Skeletal muscle tissue (tissue), 4 donors: Measurements from ENCODE around the gene C9orf57. TPM values are rescaled to one million over a fixed set of nuclear protein-coding genes. Genes with fewer than 3 reads are reported as not detected.

ENCODE experiments used
- H3K27ac ChIP-seq: one replicate; pipeline ENCODE4 v1.7.0; 2013; ENCODE audit warnings: mild to moderate bottlenecking, low read depth, low read length, inconsistent platforms
- H3K27me3 ChIP-seq, 3 donors: one replicate each; pipeline ENCODE4 v1.7.0; 2013; ENCODE audit warnings: low read length in 3 of 3; ENCODE audit not compliant: control insufficient read depth in 3 of 3, insufficient read depth in 3 of 3
- H3K36me3 ChIP-seq, 3 donors: one replicate each; pipeline ENCODE4 v1.7.0; 2013; ENCODE audit warnings: low read length in 3 of 3; ENCODE audit not compliant: control insufficient read depth in 3 of 3, insufficient read depth in 3 of 3
- H3K4me1 ChIP-seq, 3 donors: one replicate each; pipeline ENCODE4 v1.7.0; 2013; ENCODE audit warnings: low read length in 3 of 3, mild to moderate bottlenecking in 3 of 3; ENCODE audit not compliant: control insufficient read depth in 3 of 3, insufficient read depth in 3 of 3
- H3K4me3 ChIP-seq, 3 donors: one replicate each; pipeline ENCODE4 v1.7.0; 2013; ENCODE audit warnings: low read length in 3 of 3
- H3K9ac ChIP-seq, 3 donors: one replicate each; pipeline ENCODE4 v1.7.0; 2013; ENCODE audit warnings: low read length in 3 of 3, mild to moderate bottlenecking in 3 of 3, moderate library complexity in 2 of 3, low read depth in 1 of 3
- H3K9me3 ChIP-seq, 3 donors: one replicate each; pipeline ENCODE4 v1.7.0; 2013; ENCODE audit warnings: low read length in 3 of 3; ENCODE audit not compliant: control insufficient read depth in 3 of 3
- total RNA-seq: library from RNA; depleted of rRNA; stranded (reverse); fragments of >200 nt; gene quantifications from one replicate; pipeline ENCODE4 v1.2.3, GENCODE V29; 2014
- donor health status: Osteomylitis.

The C9orf57 gene
- total RNA-seq, 1 donor from 2014 or later: not detected

DNA sequence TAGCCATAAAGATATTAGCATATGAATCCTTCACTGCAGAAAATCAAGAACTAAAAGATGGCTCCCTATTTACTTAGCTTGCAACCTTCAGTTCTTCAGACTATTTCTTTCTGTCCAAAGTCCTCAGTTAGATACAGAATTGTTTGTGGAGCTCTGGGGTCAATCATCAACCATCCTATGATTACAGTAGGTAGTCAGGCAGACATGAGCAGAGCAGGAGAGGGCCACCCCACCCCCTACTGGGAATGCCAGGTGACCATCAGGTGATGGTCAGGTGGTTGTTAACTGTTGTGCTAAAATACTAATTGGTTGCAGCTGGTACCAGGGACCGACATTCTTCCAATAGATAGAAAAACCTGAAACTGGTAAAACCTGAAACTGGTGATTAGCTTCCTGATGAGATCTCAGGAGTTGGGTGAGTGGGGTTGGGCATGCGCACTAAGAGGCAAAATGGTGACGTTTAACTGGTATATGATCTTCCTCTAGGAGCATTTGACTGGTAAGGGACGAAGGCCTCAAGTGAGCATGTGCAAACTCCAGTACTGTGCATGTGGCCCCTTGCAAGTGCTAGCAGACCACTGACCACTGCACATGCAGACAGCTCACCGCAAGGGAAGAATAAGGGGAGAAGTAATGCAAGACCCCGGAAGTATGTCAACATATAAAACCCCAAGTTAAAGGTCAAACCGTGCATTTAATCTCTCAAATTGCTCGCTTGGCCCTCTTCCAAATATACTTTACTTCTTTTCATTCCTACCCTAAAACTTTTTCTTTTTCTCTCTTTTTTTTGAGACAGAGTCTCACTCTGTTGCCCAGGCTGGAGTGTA lies 13.6 kb downstream of the C9orf57 start:
- Histone ChIP-seq H3K36me3 (no peaks in the 10 kb centered on the region), H3K9ac (no peak overlapping the region), H3K27ac (no peak overlapping the region), H3K9me3 (no peaks in the 10 kb centered on the region), H3K4me3 (no peak overlapping the region), H3K27me3 (no peaks in the 10 kb centered on the region), H3K4me1 (peaks cover 2 to 18% (median 3%) of the 10 kb centered on the region in 3 donors)

DNA sequence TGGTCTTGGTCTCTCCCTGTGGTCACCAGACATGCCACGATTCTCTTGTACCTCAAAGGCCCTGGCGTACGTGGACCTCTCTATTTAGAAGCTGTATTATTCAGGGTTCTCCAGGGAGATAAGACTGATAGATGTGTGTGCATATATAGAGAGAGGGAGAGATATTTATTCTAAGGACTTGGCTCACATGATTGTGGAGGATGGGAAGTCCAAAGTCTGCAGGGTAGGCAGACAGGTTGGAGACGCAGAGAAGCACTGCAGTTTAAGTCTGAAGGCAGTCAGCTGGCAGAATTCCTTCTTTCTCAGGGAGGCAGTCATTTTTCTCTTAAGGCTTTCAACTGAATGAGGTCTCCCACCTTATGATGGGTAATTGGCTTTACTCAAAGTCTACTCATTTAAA lies 16.3 kb downstream of the C9orf57 start:
- Histone ChIP-seq H3K4me3 (no peak overlapping the region), H3K9ac (no peak overlapping the region), H3K27ac (no peak overlapping the region), H3K9me3 (no peaks in the 10 kb centered on the region), H3K36me3 (no peaks in the 10 kb centered on the region), H3K27me3 (no peaks in the 10 kb centered on the region), H3K4me1 (peaks cover under 1 to 11% (median 6%) of the 10 kb centered on the region in 3 donors)

DNA sequence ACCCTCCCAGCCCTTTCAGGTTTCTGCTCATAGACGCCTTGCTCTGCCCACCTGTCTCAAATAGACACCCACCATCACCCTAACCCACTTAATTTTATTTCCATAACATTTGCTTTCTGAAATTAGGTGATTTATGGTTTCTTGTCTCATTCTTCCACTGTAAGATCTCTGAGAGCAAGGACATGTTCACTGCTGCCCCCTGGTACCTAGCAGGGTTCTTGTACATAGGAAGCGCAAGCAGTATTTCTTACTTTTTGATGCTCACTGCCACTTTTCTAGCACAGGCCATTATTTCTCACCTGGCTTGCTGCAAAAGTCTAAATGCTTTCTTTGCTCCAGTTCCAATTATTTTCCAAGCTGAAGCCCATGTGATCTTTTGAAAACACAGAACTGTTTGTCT lies 16.8 kb downstream of the C9orf57 start:
- no peaks in the 10 kb centered on the region for H3K27me3 ChIP-seq
- no peaks in the 10 kb centered on the region for H3K9me3 ChIP-seq
- H3K36me3 ChIP-seq: no peaks in the 10 kb centered on the region
- peaks cover 0 to 7% (median 6%) of the 10 kb centered on the region in 3 donors for H3K4me1 ChIP-seq
- no peak overlapping the region for H3K9ac ChIP-seq
- no peak overlapping the region for H3K27ac ChIP-seq
- H3K4me3 ChIP-seq: no peak overlapping the region

DNA sequence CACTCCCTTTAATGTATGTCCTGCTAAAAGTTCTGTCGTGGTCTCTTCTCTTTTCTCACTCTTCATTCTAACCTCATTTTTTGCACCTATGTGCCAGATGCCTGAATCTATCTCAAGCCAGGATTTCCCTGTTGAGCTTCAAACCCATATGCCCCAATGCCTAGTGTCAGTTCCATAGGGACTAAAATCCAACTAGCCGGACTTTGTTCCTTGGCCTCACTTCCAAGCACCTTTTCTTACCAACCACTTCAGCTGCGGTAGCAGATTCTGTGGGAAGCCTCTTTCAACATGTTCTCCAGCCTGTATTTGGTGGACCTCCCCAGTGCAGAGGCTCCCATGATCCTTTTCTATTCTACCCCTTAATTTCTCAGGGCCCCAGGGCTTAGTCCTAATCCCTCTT lies 17.5 kb downstream of the C9orf57 start:
- no peaks in the 10 kb centered on the region for H3K9me3 ChIP-seq
- peaks cover 0 to 3% (median 2%) of the 10 kb centered on the region in 3 donors for H3K4me1 ChIP-seq
- H3K27ac ChIP-seq: no peak overlapping the region
- no peak overlapping the region for H3K4me3 ChIP-seq
- no peaks in the 10 kb centered on the region for H3K27me3 ChIP-seq
- no peaks in the 10 kb centered on the region for H3K36me3 ChIP-seq
- no peak overlapping the region for H3K9ac ChIP-seq

DNA sequence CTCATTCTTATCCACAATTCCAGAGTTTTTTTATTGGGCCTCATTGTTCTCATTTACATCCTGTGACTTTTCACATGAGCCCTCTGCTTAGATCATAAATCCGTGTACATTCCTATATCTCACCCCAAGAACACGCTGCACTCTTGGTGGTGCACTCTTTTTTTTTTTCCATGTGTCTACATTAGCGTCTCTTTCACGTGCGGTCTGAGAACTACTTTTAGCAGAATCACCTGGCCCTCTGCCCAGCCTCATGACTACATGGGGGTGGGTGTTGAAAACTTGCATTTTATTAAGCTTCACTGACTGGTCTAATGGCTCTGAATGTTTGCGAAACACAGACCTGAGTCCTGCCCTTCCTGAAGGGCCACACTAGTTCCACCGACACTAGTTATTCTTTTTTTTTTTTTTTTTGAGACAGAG lies 18.6 kb downstream of the C9orf57 start:
- no peak overlapping the region for H3K4me3 ChIP-seq
- H3K27ac ChIP-seq: no peak overlapping the region
- H3K4me1 ChIP-seq: peaks cover 0 to 3% (median 0%) of the 10 kb centered on the region in 3 donors

DNA sequence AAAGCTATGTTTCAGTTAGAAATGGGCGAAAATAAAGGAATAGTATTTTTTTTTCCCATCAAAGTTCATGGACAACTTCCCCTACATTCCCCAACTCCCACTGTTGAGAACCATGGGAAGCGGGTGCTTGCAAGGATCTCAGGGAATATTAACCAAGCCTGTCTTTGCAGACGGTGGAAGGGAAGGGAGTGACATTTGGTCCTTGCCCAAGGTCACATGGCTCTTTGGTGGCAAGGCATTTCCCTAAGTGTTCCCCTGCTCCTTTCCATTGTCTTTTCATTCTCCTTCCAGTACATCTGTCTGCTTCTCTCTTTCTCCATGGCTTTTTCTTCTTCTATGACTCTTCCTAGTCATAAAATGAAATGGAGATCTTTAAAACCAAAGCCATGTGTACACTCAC lies 19.0 kb downstream of the C9orf57 start:
- Histone ChIP-seq H3K36me3 (no peaks in the 10 kb centered on the region), H3K4me3 (no peak overlapping the region), H3K4me1 (peaks cover 0 to 3% (median 0%) of the 10 kb centered on the region in 3 donors), H3K9ac (no peak overlapping the region), H3K27me3 (no peaks in the 10 kb centered on the region), H3K27ac (no peak overlapping the region), H3K9me3 (no peaks in the 10 kb centered on the region)

More for the DNA sequence above, 18.6 kb downstream of the C9orf57 start:
- Histone ChIP-seq H3K36me3 (no peaks in the 10 kb centered on the region), H3K27me3 (no peaks in the 10 kb centered on the region), H3K9me3 (no peaks in the 10 kb centered on the region), H3K9ac (no peak overlapping the region)

DNA sequence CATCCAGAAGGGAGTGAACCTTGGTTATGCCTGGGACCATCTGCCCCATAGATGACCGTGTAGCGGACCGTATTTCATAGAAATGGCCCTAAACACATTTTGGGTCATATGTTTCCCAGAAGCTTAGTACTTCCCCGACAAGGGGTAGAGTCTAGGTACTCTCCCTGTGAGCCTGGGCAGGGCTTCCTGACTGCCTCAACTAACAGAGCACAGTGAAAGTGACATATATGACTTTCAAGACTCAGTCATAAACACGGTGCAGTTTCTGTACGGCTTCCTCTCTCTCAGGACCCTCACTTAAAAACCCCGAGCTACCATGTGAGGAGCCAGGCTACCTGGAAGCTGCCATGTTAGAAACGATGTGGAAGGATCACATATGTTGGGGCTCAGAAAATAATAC lies 20.9 kb downstream of the C9orf57 start:
- H3K9ac ChIP-seq: no peak overlapping the region
- H3K27ac ChIP-seq: no peak overlapping the region
- no peaks in the 10 kb centered on the region for H3K36me3 ChIP-seq
- peaks cover 0 to 3% (median 0%) of the 10 kb centered on the region in 3 donors for H3K4me1 ChIP-seq
- H3K27me3 ChIP-seq: no peaks in the 10 kb centered on the region
- H3K9me3 ChIP-seq: no peaks in the 10 kb centered on the region
- no peak overlapping the region for H3K4me3 ChIP-seq

DNA sequence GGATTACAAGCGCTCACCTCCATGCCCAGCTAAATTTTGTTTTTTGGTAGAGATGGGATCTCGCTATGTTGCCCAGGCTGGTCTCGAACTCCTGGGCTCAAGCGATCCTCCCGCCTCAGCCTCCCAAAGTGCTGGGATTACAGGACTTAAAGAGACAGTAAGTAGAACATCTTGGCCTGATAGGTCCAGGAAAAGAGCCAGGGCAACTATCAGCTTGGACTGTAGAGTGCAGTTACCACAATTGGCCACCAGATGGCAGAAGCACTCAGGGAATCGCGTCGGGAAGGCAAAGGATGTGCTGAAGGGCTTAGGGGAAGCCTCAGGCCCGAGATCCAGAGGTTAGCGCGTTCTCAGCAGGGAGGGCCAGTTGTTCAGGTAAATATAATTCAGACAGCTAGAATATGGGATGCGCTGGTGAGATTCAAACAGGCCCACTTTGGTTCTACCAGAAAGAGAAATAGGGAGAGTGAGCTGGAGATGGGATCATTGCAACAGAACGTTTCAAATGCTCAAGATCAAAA lies 21.5 kb downstream of the C9orf57 start:
- H3K9me3 ChIP-seq: no peaks in the 10 kb centered on the region
- H3K9ac ChIP-seq: no peak overlapping the region
- H3K27me3 ChIP-seq: no peaks in the 10 kb centered on the region
- no peaks in the 10 kb centered on the region for H3K36me3 ChIP-seq
- H3K4me3 ChIP-seq: no peak overlapping the region
- H3K27ac ChIP-seq: no peak overlapping the region
- peaks cover 0 to 3% (median 0%) of the 10 kb centered on the region in 3 donors for H3K4me1 ChIP-seq

DNA sequence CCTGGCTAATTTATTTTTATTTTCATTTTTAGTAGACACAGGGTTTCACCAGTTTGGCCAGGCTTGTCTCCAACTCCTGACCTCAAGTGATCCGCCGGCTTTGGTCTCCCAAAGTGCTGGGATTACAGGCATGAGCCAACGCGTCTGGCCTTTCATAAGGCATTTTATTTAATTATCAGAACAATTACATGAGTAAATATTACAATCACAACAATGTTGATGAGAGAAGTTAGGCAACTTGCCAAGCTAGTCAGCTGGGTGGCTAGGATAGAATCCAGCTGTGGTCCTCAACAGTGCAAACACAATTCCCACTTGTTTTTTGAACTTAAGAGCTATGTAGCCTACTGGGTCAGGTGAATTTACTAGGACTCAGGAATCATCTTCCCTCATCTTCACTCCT lies 22.0 kb downstream of the C9orf57 start:
- Histone ChIP-seq H3K36me3 (no peaks in the 10 kb centered on the region), H3K4me1 (peaks cover 0 to 3% (median 0%) of the 10 kb centered on the region in 3 donors), H3K27me3 (no peaks in the 10 kb centered on the region), H3K27ac (no peak overlapping the region), H3K4me3 (no peak overlapping the region), H3K9me3 (no peaks in the 10 kb centered on the region), H3K9ac (no peak overlapping the region)

DNA sequence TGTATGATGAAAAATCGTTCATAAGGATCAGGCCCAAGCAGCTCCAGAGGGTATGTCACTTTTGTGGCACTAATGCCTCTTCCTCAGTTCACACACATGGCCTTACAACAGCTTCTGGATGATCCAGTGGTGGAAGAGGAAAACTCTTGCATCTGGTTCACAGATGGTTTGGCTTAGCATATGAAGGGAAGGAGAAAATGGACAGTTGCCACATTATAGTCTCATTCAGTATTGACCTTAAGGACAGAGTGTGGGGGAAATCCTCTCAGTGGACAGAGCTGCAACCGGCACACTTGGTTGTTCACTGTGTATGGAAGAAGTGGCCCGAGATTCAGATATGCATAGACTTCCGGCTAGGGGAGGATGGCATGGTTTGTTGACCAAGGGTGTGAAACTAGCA lies 22.8 kb downstream of the C9orf57 start:
- Histone ChIP-seq H3K4me1 (peaks cover 0 to 3% (median 0%) of the 10 kb centered on the region in 3 donors), H3K9ac (no peak overlapping the region), H3K36me3 (no peaks in the 10 kb centered on the region), H3K27ac (no peak overlapping the region), H3K4me3 (no peak overlapping the region), H3K27me3 (no peaks in the 10 kb centered on the region), H3K9me3 (no peaks in the 10 kb centered on the region)
